WTC11 (cell line): ENCODE results near the gene PLRG1. TPM values are rescaled to one million over a fixed set of nuclear protein-coding genes. Genes with fewer than 3 reads are reported as not detected.

Source experiments
- CREM ChIP-seq: sonication (generic); formaldehyde crosslinking; IDR thresholded peaks from 2 replicates; pipeline ENCODE4 v1.8.1; 2022; ENCODE audit warnings: mild to moderate bottlenecking, missing genetic modification reagents, moderate library complexity
- ESRRA ChIP-seq: sonication (generic); formaldehyde crosslinking; IDR thresholded peaks from 2 replicates; pipeline ENCODE4 v1.8.1; 2022; ENCODE audit warnings: mild to moderate bottlenecking, missing genetic modification reagents, borderline replicate concordance
- ETV6 ChIP-seq: sonication (generic); formaldehyde crosslinking; IDR thresholded peaks from 2 replicates; pipeline ENCODE4 v1.8.1; 2022; ENCODE audit warnings: mild to moderate bottlenecking, missing genetic modification reagents
- FOXJ3 ChIP-seq: sonication (generic); formaldehyde crosslinking; IDR thresholded peaks from 2 replicates; pipeline ENCODE4 v1.9.0; 2021; ENCODE audit warnings: missing genetic modification reagents, mild to moderate bottlenecking, borderline replicate concordance
- HMGA2 ChIP-seq: fragments of 250-450 bp; sonication (Bioruptor Pico); IDR thresholded peaks from 2 replicates; pipeline ENCODE4 v1.4.0; 2021; ENCODE audit warnings: mild to moderate bottlenecking, moderate library complexity
- MXD4 ChIP-seq: fragments of 250-450 bp; sonication (Bioruptor Pico); IDR thresholded peaks from 2 replicates; pipeline ENCODE4 v1.8.0; 2021; ENCODE audit warnings: mild to moderate bottlenecking, moderate library complexity, borderline replicate concordance
- MYBL2 ChIP-seq: sonication (generic); formaldehyde crosslinking; IDR thresholded peaks from 2 replicates; pipeline ENCODE4 v1.8.1; 2023; ENCODE audit warnings: mild to moderate bottlenecking, moderate library complexity, missing genetic modification reagents
- NFATC4 ChIP-seq: fragments of 250-450 bp; sonication (Bioruptor Pico); IDR thresholded peaks from 2 replicates; pipeline ENCODE4 v1.9.0; 2021; ENCODE audit warnings: mild to moderate bottlenecking
- PRRX2 ChIP-seq: fragments of 250-450 bp; sonication (Bioruptor Pico); IDR thresholded peaks from 2 replicates; pipeline ENCODE4 v1.8.0; 2021; ENCODE audit warnings: mild to moderate bottlenecking
- SMAD3 ChIP-seq: sonication (generic); formaldehyde crosslinking; IDR thresholded peaks from 2 replicates; pipeline ENCODE4 v1.8.0; 2022; ENCODE audit warnings: missing genetic modification reagents, mild to moderate bottlenecking, borderline replicate concordance
- SOX15 ChIP-seq: fragments of 250-450 bp; sonication (Bioruptor Pico); IDR thresholded peaks from 2 replicates; pipeline ENCODE4 v1.9.0; 2021; ENCODE audit warnings: mild to moderate bottlenecking
- SP1 ChIP-seq: sonication (generic); formaldehyde crosslinking; conservative IDR thresholded peaks from 2 replicates; pipeline ENCODE4 v1.8.1; 2022; ENCODE audit warnings: missing genetic modification reagents
- ZNF263 ChIP-seq: sonication (generic); formaldehyde crosslinking; IDR thresholded peaks from 2 replicates; pipeline ENCODE4 v1.8.1; 2022; ENCODE audit warnings: low read depth, mild to moderate bottlenecking, moderate library complexity, missing genetic modification reagents
- ZNF396 ChIP-seq: fragments of 250-450 bp; sonication (Bioruptor Pico); IDR thresholded peaks from 2 replicates; pipeline ENCODE4 v1.8.0; 2021; ENCODE audit warnings: mild to moderate bottlenecking, moderate library complexity, borderline replicate concordance
- ZNF416 ChIP-seq: fragments of 250-450 bp; sonication (Bioruptor Pico); IDR thresholded peaks from 2 replicates; pipeline ENCODE4 v1.9.0; 2021; ENCODE audit warnings: mild to moderate bottlenecking, inconsistent platforms
- total RNA-seq: library from RNA; stranded (reverse); gene quantifications from 3 replicates; pipeline ENCODE4 v1.2.3, GENCODE V29; 2021
- TF ChIP-seq, protein P1 (sequence below): sonication (generic); formaldehyde crosslinking; IDR thresholded peaks from 2 replicates; pipeline ENCODE4 v1.8.0; 2022; ENCODE audit warnings: missing genetic modification reagents
- TF ChIP-seq, protein P2 (sequence below): fragments of 250-450 bp; sonication (Bioruptor Pico); IDR thresholded peaks from 2 replicates; pipeline ENCODE4 v1.9.0; 2021; ENCODE audit warnings: moderate library complexity, mild to moderate bottlenecking, inconsistent platforms, borderline replicate concordance
- TF ChIP-seq, protein P3 (sequence below): sonication (generic); formaldehyde crosslinking; IDR thresholded peaks from 2 replicates; pipeline ENCODE4 v1.8.0; 2022; ENCODE audit warnings: mild to moderate bottlenecking, missing genetic modification reagents
- TF ChIP-seq, protein P4 (sequence below): sonication (generic); formaldehyde crosslinking; IDR thresholded peaks from 2 replicates; pipeline ENCODE4 v1.8.1; 2023; ENCODE audit warnings: mild to moderate bottlenecking, moderate library complexity, missing genetic modification reagents
- TF ChIP-seq, protein P5 (sequence below): sonication (generic); formaldehyde crosslinking; IDR thresholded peaks from 2 replicates; pipeline ENCODE4 v1.8.0; 2022; ENCODE audit warnings: mild to moderate bottlenecking, missing genetic modification reagents
- TF ChIP-seq, protein P6 (sequence below): sonication (generic); formaldehyde crosslinking; IDR thresholded peaks from 2 replicates; pipeline ENCODE4 v1.8.1; 2023; ENCODE audit warnings: mild to moderate bottlenecking, missing genetic modification reagents
- TF ChIP-seq, protein P7 (sequence below): sonication (generic); formaldehyde crosslinking; IDR thresholded peaks from 2 replicates; pipeline ENCODE4 v1.8.1; 2023; ENCODE audit warnings: mild to moderate bottlenecking, missing genetic modification reagents, moderate library complexity
- TF ChIP-seq, protein P8 (sequence below): sonication (generic); formaldehyde crosslinking; IDR thresholded peaks from 2 replicates; pipeline ENCODE4 v1.8.1; 2022; ENCODE audit warnings: mild to moderate bottlenecking, missing genetic modification reagents, moderate library complexity, borderline replicate concordance
- TF ChIP-seq, protein P9 (sequence below): fragments of 250-450 bp; sonication (Bioruptor Pico); IDR thresholded peaks from 2 replicates; pipeline ENCODE4 v1.9.0; 2021; ENCODE audit warnings: mild to moderate bottlenecking

PLRG1 gene
- total RNA-seq, 1 experiment from 2014 or later = 84.8 TPM

DNA sequence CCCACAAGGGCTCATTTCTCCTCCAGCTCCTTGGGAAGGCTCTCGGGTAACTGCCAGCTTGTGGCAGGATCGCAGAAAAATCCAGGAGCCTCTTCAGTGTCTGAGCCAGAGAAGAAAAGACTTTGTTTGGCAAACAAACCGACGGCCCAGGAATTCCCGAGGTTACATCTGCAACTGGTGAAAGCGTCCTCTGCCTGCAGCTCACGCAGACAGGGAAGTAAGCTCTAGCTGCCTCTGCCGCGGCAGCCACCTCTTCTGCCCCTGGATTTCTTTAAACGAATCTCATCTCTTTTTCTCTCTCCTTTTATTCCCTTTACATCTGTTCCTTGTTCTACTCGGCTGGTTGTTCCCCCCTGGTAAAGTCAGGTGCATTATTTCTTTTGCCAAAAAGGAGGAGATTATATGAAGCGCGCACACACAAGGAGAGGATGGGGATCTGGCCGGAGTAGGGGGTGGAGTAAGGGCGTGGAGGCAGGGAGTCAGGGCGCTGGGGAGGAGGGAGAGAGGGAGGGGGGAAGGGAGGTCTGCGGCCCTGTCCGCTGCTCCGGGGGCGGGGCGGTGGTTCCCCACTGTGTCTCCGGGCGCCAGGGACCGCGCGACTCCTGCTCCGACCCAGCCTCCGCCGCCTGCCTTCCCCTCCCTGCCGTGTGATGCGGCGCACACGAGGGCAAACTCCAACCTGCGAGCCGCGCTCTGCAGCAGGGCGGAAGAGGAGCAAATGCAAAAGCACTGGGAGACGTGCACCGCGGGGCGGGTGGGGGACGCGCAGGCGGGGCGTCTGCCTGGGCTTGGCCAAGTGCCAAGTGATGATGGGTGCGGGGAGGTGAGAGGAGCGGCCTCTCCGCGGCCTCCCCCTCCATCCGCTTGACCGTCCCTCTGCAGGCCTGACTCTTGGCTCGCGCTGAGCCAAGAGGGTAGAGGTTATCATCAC lies 58.6 kb downstream of the PLRG1 start, which contains the start of gene DCHS2 (continued):
- TF ChIP-seq, protein P1, sequence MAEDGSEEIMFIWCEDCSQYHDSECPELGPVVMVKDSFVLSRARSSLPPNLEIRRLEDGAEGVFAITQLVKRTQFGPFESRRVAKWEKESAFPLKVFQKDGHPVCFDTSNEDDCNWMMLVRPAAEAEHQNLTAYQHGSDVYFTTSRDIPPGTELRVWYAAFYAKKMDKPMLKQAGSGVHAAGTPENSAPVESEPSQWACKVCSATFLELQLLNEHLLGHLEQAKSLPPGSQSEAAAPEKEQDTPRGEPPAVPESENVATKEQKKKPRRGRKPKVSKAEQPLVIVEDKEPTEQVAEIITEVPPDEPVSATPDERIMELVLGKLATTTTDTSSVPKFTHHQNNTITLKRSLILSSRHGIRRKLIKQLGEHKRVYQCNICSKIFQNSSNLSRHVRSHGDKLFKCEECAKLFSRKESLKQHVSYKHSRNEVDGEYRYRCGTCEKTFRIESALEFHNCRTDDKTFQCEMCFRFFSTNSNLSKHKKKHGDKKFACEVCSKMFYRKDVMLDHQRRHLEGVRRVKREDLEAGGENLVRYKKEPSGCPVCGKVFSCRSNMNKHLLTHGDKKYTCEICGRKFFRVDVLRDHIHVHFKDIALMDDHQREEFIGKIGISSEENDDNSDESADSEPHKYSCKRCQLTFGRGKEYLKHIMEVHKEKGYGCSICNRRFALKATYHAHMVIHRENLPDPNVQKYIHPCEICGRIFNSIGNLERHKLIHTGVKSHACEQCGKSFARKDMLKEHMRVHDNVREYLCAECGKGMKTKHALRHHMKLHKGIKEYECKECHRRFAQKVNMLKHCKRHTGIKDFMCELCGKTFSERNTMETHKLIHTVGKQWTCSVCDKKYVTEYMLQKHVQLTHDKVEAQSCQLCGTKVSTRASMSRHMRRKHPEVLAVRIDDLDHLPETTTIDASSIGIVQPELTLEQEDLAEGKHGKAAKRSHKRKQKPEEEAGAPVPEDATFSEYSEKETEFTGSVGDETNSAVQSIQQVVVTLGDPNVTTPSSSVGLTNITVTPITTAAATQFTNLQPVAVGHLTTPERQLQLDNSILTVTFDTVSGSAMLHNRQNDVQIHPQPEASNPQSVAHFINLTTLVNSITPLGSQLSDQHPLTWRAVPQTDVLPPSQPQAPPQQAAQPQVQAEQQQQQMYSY = no peak
- no peak for TF ChIP-seq HMGA2 (CRISPR knock-in tag)
- TF ChIP-seq, protein P2, sequence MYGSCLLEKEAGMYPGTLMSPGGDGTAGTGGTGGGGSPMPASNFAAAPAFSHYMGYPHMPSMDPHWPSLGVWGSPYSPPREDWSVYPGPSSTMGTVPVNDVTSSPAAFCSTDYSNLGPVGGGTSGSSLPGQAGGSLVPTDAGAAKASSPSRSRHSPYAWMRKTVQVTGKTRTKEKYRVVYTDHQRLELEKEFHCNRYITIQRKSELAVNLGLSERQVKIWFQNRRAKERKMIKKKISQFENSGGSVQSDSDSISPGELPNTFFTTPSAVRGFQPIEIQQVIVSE (CRISPR knock-in tag) = no peak
- TF ChIP-seq, protein P3, sequence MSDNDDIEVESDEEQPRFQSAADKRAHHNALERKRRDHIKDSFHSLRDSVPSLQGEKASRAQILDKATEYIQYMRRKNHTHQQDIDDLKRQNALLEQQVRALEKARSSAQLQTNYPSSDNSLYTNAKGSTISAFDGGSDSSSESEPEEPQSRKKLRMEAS (CRISPR knock-in tag) = peak; percentile 70; the same call in 1 of the 2 replicates
- TF ChIP-seq PRRX2 (CRISPR knock-in tag) = no peak
- no peak for TF ChIP-seq MXD4 (CRISPR knock-in tag)
- no peak for TF ChIP-seq ZNF396 (CRISPR knock-in tag)
- TF ChIP-seq, protein P4, sequence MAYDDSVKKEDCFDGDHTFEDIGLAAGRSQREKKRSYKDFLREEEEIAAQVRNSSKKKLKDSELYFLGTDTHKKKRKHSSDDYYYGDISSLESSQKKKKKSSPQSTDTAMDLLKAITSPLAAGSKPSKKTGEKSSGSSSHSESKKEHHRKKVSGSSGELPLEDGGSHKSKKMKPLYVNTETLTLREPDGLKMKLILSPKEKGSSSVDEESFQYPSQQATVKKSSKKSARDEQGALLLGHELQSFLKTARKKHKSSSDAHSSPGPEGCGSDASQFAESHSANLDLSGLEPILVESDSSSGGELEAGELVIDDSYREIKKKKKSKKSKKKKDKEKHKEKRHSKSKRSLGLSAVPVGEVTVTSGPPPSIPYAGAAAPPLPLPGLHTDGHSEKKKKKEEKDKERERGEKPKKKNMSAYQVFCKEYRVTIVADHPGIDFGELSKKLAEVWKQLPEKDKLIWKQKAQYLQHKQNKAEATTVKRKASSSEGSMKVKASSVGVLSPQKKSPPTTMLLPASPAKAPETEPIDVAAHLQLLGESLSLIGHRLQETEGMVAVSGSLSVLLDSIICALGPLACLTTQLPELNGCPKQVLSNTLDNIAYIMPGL (CRISPR knock-in tag) = no peak
- TF ChIP-seq, protein P5, sequence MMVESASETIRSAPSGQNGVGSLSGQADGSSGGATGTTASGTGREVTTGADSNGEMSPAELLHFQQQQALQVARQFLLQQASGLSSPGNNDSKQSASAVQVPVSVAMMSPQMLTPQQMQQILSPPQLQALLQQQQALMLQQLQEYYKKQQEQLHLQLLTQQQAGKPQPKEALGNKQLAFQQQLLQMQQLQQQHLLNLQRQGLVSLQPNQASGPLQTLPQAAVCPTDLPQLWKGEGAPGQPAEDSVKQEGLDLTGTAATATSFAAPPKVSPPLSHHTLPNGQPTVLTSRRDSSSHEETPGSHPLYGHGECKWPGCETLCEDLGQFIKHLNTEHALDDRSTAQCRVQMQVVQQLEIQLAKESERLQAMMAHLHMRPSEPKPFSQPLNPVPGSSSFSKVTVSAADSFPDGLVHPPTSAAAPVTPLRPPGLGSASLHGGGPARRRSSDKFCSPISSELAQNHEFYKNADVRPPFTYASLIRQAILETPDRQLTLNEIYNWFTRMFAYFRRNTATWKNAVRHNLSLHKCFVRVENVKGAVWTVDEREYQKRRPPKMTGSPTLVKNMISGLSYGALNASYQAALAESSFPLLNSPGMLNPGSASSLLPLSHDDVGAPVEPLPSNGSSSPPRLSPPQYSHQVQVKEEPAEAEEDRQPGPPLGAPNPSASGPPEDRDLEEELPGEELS = peak; percentile 80; the same call in 1 of the 2 replicates
- TF ChIP-seq MYBL2 (CRISPR knock-in tag) = no peak
- no peak for TF ChIP-seq SOX15
- TF ChIP-seq, protein P6, sequence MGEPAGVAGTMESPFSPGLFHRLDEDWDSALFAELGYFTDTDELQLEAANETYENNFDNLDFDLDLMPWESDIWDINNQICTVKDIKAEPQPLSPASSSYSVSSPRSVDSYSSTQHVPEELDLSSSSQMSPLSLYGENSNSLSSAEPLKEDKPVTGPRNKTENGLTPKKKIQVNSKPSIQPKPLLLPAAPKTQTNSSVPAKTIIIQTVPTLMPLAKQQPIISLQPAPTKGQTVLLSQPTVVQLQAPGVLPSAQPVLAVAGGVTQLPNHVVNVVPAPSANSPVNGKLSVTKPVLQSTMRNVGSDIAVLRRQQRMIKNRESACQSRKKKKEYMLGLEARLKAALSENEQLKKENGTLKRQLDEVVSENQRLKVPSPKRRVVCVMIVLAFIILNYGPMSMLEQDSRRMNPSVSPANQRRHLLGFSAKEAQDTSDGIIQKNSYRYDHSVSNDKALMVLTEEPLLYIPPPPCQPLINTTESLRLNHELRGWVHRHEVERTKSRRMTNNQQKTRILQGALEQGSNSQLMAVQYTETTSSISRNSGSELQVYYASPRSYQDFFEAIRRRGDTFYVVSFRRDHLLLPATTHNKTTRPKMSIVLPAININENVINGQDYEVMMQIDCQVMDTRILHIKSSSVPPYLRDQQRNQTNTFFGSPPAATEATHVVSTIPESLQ (CRISPR knock-in tag) = no peak
- no peak for TF ChIP-seq NFATC4 (CRISPR knock-in tag)
- no peak; the same call in none of the 2 replicates for TF ChIP-seq ZNF263
- TF ChIP-seq ESRRA = no peak
- no peak for TF ChIP-seq CREM
- TF ChIP-seq, protein P7, sequence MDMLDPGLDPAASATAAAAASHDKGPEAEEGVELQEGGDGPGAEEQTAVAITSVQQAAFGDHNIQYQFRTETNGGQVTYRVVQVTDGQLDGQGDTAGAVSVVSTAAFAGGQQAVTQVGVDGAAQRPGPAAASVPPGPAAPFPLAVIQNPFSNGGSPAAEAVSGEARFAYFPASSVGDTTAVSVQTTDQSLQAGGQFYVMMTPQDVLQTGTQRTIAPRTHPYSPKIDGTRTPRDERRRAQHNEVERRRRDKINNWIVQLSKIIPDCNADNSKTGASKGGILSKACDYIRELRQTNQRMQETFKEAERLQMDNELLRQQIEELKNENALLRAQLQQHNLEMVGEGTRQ = no peak; the same call in 1 of the 2 replicates
- TF ChIP-seq, protein P8, sequence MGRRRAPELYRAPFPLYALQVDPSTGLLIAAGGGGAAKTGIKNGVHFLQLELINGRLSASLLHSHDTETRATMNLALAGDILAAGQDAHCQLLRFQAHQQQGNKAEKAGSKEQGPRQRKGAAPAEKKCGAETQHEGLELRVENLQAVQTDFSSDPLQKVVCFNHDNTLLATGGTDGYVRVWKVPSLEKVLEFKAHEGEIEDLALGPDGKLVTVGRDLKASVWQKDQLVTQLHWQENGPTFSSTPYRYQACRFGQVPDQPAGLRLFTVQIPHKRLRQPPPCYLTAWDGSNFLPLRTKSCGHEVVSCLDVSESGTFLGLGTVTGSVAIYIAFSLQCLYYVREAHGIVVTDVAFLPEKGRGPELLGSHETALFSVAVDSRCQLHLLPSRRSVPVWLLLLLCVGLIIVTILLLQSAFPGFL = no peak
- TF ChIP-seq ETV6 (CRISPR knock-in tag) = peak; percentile 70; the same call in 1 of the 2 replicates
- TF ChIP-seq FOXJ3 = no peak
- TF ChIP-seq SP1 = peak; percentile 63
- TF ChIP-seq ZNF416 = no peak
- no peak for TF ChIP-seq SMAD3 (CRISPR knock-in tag)
- TF ChIP-seq, protein P9, sequence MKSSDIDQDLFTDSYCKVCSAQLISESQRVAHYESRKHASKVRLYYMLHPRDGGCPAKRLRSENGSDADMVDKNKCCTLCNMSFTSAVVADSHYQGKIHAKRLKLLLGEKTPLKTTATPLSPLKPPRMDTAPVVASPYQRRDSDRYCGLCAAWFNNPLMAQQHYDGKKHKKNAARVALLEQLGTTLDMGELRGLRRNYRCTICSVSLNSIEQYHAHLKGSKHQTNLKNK (CRISPR knock-in tag) = no peak
